ENCODE data around the gene MMP14.

Gene MMP14

GRCh38 chr14:22813145-22813544 lies 23.2 kb upstream of the MMP14 start:
- TF ChIP-seq REST (IDR thresholded peaks at IDR 0.05; ENCODE audit: insufficient replicate concordance, low read depth) (no peak), POLR2AphosphoS5 (IDR thresholded peaks at IDR 0.05; ENCODE audit: low read depth) (no peak), GABPA (IDR thresholded peaks at IDR 0.05; ENCODE audit: low read depth) (no peak), SPI1 (IDR thresholded peaks at IDR 0.05; ENCODE audit: borderline replicate concordance, low read depth) (no peak), CTCF (IDR thresholded peaks at IDR 0.05; ENCODE audit: insufficient read depth, low read length) (no peak)
- H3K27me3 ChIP-seq (ENCODE audit: insufficient read depth, poor library complexity, severe bottlenecking), result no peaks in the 10 kb centered on the region
- DNase-seq (ENCODE audit: low read depth in 1 of 2, low spot score in 1 of 2), result no peak
- no peak overlapping the region for H3K27ac ChIP-seq (replicated peaks)
- no peak overlapping the region for H3K4me3 ChIP-seq (replicated peaks; ENCODE audit: insufficient read depth, low read length)

GRCh38 chr14:22814373-22814772 lies 22.0 kb upstream of the MMP14 start:
- Histone ChIP-seq H3K4me3 (replicated peaks; ENCODE audit: insufficient read depth, low read length) (no peak overlapping the region), H3K27me3 (ENCODE audit: insufficient read depth, poor library complexity, severe bottlenecking) (no peaks in the 10 kb centered on the region), H3K27ac (replicated peaks) (no peak overlapping the region)
- no peak for TF ChIP-seq SPI1 (IDR thresholded peaks at IDR 0.05; ENCODE audit: borderline replicate concordance, low read depth)
- no peak for TF ChIP-seq CTCF (IDR thresholded peaks at IDR 0.05; ENCODE audit: insufficient read depth, low read length)
- no peak for DNase-seq (ENCODE audit: low read depth in 1 of 2, low spot score in 1 of 2)

- no peak within 1 kb of the TSS for H3K4me3 ChIP-seq (replicated peaks; ENCODE audit: insufficient read depth, low read length)
- TF ChIP-seq GABPA (IDR thresholded peaks at IDR 0.05; ENCODE audit: low read depth), result no peak
- TF ChIP-seq REST (IDR thresholded peaks at IDR 0.05; ENCODE audit: insufficient replicate concordance, low read depth), result no peak
- DNase-seq (ENCODE audit: low read depth in 1 of 2, low spot score in 1 of 2), result peak; percentile 44 to 58
- H3K27me3 ChIP-seq (ENCODE audit: insufficient read depth, poor library complexity, severe bottlenecking), result no peaks in the 10 kb centered on the region
- H3K27ac ChIP-seq (replicated peaks), result peak within 1 kb of the TSS; percentile 45
These were observed 21.3 kb upstream of the MMP14 start, which contains the start of gene SLC7A7 for GRCh38 chr14:22814941-22815713. TSS of gene SLC7A7 (minus strand) at chr14:22815435. CDS start at chr14:22813398, 2,037 bp downstream.

- H3K27me3 ChIP-seq (ENCODE audit: insufficient read depth, poor library complexity, severe bottlenecking), result no peaks in the 10 kb centered on the region
- no peak for DNase-seq (ENCODE audit: low read depth in 1 of 2, low spot score in 1 of 2)
- no peak overlapping the region for H3K4me3 ChIP-seq (replicated peaks; ENCODE audit: insufficient read depth, low read length)
- H3K27ac ChIP-seq (replicated peaks), result no peak overlapping the region
- TF ChIP-seq CTCF (IDR thresholded peaks at IDR 0.05; ENCODE audit: insufficient read depth, low read length) (no peak), POLR2AphosphoS5 (IDR thresholded peaks at IDR 0.05; ENCODE audit: low read depth) (no peak), REST (IDR thresholded peaks at IDR 0.05; ENCODE audit: insufficient replicate concordance, low read depth) (no peak), GABPA (IDR thresholded peaks at IDR 0.05; ENCODE audit: low read depth) (no peak), SPI1 (IDR thresholded peaks at IDR 0.05; ENCODE audit: borderline replicate concordance, low read depth) (no peak)
These were observed 17.0 kb upstream of the MMP14 start for GRCh38 chr14:22819151-22819988.

Data from HL-60 (cell line).